Peyer's patch (tissue), 4 donors: ENCODE data around the gene MRTO4.

Experiments used
- CTCF ChIP-seq, 6 experiments: fragments of 450-650 bp in 4 of 6; fragments of 200-600 bp in 2 of 6; sonication (generic) in 1 of 6; IDR thresholded peaks; one replicate each; pipeline ENCODE4 v1.5.1; 2017 to 2019; ENCODE audit warnings: antibody characterized with exemption in 6 of 6, mild to moderate bottlenecking in 3 of 6, moderate library complexity in 1 of 6
- POLR2A ChIP-seq, 2 donors: fragments of 450-650 bp; IDR thresholded peaks; one replicate each; pipeline ENCODE4 v1.5.1; 2017; ENCODE audit warnings: antibody characterized with exemption in 2 of 2, mild to moderate bottlenecking in 2 of 2, moderate library complexity in 2 of 2

- TF ChIP-seq CTCF (IDR thresholded peaks at IDR 0.05) (no peak), POLR2A (IDR thresholded peaks at IDR 0.05) (no peak)
Measured at GRCh38 chr1:19239876-19240275, 11.7 kb upstream of the MRTO4 start.
